Caki2 (cell line): ENCODE results near the gene MOBP. TPM values are rescaled to one million over a fixed set of nuclear protein-coding genes. Genes with fewer than 3 reads are reported as not detected.
"Not testable (repeated sequence)": the region's sequence is repeated elsewhere in the genome, so short reads cannot be mapped to it uniquely, and the experiment has no call there.

ENCODE experiments used
- DNase-seq: peaks from one replicate; pipeline ENCODE4 v3.0.0-alpha.2; 2015; ENCODE audit warnings: low read depth
- in situ Hi-C: cut with HindIII; loops from 2 replicates; pipeline ENCODE4 v1.10.0; 2016; ENCODE audit warnings: low sequenced_read_pairs, low pct_unique_long_range_greater_than_20kb, mixed read lengths
- total RNA-seq: library from RNA; depleted of rRNA; stranded (reverse); fragments of >200 nt; shearing (Covaris generic); gene quantifications from 2 replicates; pipeline ENCODE4 v1.2.3, GENCODE V29; 2014; ENCODE audit warnings: low replicate concordance

MOBP gene
- total RNA-seq, 1 experiment from 2014 or later: not detected

DNA sequence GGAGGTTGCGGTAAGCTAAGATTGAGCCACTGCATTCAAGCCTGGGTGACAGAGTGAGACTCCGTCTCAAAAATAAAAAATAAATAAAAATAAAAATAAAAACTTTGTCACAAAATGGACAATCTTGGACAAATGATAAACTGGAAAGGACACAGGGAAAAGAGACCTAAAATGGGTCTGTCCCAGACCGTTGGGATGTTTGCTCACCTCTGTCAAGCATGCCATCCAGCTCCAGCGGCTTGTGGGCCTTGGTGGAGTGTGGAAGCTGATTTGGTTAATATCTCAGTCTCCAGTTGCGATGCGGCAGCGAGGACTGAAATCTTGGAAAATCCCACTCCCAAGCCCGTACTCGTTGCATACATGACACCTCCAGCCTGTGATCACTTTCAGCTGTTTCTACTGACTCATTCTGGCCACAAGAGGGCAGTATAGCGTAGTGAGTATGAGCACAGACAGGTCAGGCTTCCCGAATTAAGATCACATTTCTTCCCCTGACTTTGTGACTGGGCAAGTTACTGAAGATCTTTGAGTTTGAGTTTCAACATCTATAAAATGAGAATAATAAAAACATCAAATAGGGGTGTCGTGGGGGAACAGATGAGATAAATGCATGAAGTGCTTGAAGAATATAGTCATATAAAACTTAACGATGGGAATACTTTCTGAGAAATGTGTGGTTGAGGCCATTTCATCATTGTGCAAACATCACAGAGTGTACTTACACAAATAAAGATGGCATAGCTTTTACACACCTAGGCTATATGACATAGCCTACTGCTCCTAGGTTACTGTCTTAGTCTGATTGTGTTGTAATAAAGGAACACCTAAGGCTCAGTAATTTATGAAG is 19.6 kb upstream of the MOBP start:
- peak; percentile 38 for DNase-seq
- in situ Hi-C loops: no loop called here

DNA sequence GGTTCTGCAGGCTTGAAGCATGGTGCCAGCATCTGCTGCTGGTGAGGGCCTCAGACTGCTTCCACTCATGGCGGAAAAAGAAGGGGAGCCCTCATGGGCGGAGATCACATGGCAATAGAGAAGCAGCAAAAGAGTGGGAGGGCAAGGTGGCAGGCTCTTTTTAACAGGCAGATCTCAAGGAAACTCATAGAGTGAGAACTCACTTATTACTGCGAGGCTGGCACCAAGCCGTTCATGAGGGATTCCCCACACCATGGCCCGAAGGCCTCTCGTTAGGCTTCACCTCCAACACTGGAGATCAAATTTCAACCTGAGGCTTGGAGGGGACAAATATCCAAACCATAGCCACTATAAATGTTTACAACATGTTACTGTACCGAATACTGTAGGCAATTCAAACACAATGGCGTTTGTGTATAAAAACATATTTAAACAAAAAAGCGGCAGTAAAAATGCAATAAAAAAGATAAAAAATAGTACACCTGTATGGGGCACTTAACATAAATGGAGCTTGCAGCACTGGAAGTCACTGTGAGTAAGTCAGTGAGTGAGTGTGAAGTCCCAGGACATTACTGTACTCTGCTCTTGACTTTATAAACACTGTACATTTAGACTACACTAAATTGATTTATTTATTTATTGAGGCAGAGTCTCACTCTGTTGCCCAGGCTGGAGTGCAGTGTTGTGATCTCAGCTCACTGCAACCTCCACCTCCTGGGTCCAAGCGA is 18.8 kb upstream of the MOBP start:
- no peak for DNase-seq
- in situ Hi-C loops: no loop called here

GRCh38 chr3:39449796-39450195 is 17.7 kb upstream of the MOBP start:
- no peak for DNase-seq
- in situ Hi-C loops: no loop called here

DNA sequence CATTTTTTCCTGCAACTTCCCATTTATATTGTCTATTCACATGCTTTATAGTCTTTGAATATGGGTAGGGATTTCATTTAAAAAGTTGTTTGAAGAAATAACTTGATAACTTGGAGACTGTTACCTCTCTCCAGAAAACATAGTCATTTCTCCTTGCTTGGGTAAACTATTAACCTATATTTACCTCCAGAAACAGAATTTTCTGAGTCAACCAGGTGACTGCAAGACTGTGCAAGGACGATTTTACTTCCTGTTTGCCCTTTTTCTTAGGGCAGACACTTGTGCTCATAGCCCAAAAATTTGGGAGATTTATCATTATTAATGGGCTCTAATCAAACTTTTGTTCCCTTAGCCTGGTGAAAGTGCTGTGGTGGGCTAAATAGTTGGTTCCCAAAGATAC is 14.3 kb upstream of the MOBP start:
- in situ Hi-C loops: no loop called here
- no peak for DNase-seq

DNA sequence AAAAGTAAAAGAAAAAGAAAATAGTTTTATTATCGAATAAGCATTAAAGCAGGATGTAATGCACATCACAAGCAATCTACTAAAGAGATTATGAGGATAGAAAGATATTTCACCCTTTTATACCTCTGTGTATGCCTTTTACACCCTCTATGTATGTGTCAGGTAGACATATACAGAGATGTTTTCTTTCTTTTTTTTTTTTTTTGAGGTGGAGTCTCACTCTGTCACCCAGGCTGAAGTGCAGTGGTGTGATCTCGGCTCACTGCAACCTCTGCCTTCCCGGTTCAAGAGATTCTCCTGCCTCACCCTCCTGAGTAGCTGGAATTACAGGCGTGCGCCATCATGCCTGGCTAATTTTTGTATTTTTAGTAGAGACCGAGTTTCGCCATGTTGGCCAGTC is 13.6 kb upstream of the MOBP start:
- in situ Hi-C loops, DNase-seq: not testable (repeated sequence)

DNA sequence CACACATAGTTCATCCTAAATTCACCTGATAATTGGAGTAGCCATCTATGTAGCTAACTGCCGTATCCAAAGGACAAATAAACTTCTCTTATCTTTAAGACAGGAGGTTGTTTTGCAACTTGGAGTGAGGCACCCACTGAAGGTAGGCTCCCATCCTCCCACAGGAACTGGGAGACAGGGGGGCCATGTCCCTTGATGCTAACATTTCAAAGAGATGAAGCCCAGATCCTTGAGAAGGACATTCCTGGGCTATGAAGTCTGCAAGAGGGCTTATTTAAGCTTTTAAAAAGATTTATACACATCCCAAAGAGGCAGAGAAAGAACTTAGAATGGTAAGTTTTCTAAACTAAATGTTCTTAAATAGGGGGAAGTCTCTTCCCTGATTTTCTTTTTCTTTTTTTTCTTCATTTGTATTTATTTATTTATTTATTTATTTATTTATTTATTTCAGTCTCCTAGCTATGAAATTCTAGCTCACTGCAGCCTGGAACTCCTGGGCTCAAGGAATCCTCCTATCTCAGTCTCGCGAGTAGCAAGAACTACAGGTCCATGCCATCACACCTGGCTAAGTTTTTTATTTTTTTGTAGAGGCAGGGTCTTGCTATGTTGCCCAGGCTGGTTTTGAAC is 12.8 kb upstream of the MOBP start:
- no peak for DNase-seq
- in situ Hi-C loops: no loop called here

DNA sequence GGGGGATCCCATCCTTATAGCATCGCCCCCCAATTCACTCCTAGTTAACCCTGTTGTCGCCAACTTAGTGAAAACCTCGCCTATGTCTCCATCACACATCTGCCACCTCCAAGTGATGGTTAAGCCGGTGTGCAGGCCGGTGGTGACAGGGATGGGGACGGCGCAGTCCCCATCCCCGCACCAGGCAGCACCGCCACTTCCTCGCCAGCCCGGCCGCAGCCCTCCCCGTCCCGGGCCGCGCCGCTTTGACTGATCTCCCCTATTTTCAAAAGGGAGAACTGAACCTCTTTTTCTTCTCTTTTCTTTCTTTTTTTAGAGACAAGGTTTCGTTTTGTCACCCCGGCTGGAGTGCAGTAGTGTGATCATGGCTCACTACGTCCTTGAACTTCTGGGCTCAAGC is 11.3 kb upstream of the MOBP start:
- in situ Hi-C loops: no loop called here
- DNase-seq: no peak

DNA sequence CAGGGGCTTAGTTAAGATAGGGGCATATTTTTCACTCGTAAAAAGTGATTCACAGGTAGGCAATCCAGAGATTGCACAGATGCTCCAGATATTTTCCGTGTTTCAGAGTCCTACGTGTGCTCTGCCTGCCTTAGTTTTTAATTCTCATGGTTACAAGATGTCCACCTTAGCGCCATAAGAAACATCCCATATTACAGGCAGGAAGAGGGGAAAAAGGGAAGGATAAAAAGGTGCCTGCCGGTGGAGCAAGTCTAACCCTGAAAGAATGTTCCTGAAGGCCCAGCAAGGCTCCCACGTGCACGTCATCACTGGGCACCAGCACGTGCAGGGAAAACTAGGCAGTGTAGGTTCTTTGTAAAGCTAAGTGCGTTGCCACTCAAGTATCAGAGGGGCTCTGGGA is 10.1 kb upstream of the MOBP start:
- no peak for DNase-seq
- in situ Hi-C loops: no loop called here

- DNase-seq, in situ Hi-C loops: not testable (repeated sequence)
Measured at GRCh38 chr3:39458579-39458978, 8.9 kb upstream of the MOBP start.

GRCh38 chr3:39460677-39461076 is 6.8 kb upstream of the MOBP start:
- no peak for DNase-seq
- in situ Hi-C loops: no loop called here

DNA sequence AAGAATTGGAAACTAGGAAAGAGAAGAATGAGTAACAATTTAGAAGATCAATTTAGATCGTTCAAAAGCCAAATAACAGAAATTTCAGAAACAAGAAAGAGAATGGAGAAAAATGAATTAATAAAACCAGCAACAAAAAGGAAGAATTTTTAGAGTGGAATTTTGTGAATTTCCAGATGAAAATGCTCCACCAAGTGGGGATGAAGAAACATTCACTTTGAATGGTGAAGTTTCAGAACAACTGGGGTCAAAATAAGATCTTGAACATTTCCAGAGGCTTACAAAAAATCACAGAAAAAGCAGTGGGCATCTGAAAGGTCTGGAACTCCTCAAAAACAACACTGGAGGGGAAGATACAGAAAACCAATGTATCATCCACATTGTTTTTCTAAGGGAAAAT is 4.2 kb upstream of the MOBP start:
- no peak for DNase-seq
- in situ Hi-C loops: no loop called here

- in situ Hi-C loops: no loop called here
- DNase-seq: no peak
Measured at GRCh38 chr3:39466988-39467387, 492 bp upstream of the MOBP start.

DNA sequence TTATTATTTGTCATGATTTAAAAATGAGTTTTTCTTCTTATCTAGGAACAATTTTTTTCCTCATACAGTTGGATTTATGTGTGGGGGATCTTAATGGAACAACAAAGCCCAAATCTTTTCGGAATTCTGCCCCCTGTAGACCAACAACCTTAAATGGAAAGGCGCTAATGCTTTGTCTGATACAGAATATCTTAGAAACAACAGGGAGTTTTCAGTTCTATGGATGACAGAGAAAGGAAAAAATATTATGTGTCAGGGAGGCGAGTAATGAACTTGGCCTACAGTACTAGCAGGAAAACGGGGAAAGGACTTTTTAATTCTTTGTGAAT is 592 bp downstream of the MOBP start:
- DNase-seq: no peak
- in situ Hi-C loops: no loop called here

DNA sequence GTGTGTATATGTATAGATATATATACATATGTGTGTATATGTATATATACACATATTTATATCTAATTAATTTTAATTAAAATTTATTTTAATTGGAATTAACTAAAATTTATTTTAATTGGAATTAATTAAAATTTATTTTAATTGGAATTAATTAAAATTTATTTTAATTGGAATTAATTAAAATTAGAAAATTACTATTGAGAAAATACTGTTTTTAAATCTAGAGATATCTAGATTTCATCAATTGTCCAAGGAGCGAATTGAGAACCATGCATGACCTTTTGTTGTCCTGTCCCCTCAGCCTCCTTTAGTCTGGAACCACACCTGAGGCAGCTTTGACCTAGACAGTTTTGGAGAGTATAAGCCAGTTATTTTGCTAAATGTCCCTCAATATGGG is 1.8 kb downstream of the MOBP start:
- in situ Hi-C loops: no loop called here
- no peak for DNase-seq

- no peak for DNase-seq
- in situ Hi-C loops: no loop called here
Measured at GRCh38 chr3:39469945-39470344, 2.5 kb downstream of the MOBP start.

GRCh38 chr3:39471652-39472051 is 4.2 kb downstream of the MOBP start:
- in situ Hi-C loops: no loop called here
- no peak for DNase-seq

GRCh38 chr3:39473452-39474125 is 6.1 kb downstream of the MOBP start:
- in situ Hi-C loops: no loop called here

DNA sequence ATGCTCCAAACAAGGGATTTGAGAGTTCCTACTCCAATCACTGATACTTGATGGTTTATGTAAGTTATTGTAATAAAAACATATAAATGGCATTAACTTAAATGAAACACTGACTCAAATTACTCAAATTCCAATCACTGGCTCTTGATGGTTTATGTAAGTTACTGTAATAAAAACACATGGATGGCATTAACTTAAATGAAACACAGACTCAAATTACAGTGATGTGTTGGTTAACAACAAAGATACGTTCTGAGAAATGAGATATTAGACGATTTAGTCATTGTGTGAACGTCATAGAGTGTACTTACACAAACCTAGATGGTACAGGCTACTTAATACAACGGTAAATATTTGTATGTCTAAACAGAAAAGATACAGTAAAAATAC is 6.6 kb downstream of the MOBP start:
- in situ Hi-C loops: no loop called here

More at GRCh38 chr3:39473452-39474125, 6.1 kb downstream of the MOBP start:
- DNase-seq: no peak

GRCh38 chr3:39476783-39477182 is 9.3 kb downstream of the MOBP start:
- in situ Hi-C loops: no loop called here
- DNase-seq: no peak

More for the DNA sequence above, 6.6 kb downstream of the MOBP start:
- no peak for DNase-seq
